AG08396 (cell line): ENCODE data around the gene GORASP1.
"Not testable (repeated sequence)": the region's sequence is repeated elsewhere in the genome, so short reads cannot be mapped to it uniquely, and the experiment has no call there.

Experiments used
- DNase-seq: peaks from one replicate; pipeline ENCODE4 v3.0.0; 2012; ENCODE audit warnings: low spot score, mixed read lengths

GORASP1 gene

DNA sequence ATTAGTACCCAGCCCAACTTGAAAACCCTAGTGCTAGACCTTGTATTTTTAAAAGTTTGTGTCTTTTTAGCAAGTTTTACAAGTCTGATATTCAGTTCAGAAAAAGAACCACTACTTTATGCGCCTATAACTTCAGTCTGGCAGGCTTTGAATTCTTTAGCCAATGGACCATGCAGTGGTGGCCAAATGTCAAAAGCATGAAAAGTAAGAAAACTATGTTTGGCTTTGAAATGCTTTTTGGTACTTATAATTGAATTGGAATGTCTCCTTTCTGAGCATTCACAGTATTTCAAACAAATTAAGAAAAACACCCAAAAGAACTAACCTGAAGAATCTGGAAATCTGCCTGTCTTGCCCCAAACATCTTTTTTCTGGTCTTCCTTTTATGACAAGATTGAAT lies 42.8 kb downstream of the GORASP1 start:
- DNase-seq, result peak; percentile 30

DNA sequence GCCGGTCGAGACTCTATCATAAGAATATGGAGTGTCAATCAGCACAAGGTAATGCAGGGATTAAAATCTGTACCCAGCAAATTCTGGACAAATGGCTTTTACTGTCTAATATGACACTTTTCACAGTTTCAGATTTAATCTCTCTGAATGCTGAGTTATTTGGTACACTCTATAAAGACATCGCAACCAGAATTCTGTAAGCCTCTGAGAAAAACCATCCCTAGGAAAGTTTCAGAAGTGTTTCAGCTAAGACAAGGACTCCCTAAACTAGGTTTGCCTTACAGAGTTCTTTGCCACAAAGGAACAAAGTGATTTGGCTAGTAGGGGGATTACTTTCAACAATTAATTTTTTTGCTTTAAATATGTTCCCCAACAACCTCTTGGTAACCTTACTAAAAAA lies 44.3 kb downstream of the GORASP1 start:
- DNase-seq, result no peak

DNA sequence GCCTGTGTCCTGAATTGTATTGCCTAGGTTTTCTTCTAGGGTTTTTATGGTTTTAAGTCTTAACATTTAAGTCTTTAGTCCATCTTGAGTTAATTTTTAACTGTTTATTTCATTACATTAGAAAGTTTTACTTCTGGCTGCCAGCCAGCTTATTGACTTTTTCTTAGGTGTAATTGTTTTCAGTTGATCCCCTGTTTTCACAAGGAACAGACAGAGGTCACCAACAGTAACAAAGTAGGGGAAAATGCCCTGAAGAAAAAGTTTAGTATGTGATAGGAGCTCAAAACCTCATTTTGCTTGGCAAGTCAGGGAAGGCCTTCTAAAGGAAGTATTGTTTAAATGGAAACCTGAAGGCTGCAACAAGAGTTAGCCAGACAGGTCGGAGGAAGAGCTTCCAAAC lies 45.2 kb downstream of the GORASP1 start:
- DNase-seq, result no peak

DNA sequence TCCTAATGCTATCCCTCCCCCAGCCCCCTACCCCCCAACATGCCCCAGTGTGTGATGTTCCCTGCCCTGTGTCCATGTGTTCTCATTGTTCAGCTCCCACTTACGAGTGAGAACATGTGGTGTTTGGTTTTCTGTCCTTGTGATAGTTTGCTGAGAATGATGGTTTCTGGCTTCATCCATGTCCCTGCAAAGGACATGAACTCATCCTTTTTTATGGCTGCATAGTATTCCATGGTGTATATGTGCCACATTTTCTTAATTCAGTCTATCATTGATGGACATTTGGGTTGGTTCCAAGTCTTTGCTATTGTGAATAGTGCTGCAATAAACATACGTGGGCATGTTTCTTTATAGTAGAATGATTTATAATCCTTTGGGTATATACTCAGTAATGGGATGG lies 46.2 kb downstream of the GORASP1 start:
- DNase-seq, result not testable (repeated sequence)

DNA sequence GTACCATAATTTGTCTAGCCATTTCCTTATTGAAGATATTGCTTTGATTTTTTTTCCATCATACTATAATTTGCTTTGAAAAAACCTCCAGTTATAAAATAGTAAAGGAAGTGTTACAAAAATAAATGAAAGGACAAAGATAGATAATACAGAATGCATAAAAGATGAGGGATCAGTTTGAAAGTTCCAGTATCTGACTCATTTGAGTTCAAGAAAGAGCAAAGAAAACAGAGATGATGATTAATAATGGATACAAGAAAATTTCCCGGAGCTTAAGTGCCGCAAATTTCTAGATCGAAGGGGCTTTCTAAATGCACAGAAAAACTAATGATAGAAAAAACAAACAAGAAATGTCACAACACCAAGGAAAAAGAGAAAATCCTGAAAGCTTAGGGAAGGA lies 51.3 kb downstream of the GORASP1 start:
- DNase-seq, result no peak

DNA sequence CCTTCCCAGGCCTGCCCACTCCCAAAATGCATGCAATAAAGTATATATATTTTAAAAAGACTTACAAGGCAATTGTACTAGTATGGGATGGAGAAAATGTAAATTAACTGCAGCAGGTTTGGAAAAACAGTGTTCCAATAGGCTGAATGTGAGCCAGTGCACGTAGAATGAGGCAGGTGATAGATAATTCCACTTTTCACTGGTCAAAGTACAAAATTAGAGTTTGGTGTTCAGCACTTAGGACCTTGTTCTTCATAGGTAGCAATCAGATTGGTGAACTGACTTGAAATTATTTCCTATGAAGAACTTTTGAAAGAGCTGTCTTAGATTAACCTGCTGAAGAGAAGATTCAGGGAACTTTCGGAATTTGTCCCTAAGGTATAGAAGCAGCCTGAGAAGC lies 53.7 kb downstream of the GORASP1 start:
- DNase-seq, result no peak

DNA sequence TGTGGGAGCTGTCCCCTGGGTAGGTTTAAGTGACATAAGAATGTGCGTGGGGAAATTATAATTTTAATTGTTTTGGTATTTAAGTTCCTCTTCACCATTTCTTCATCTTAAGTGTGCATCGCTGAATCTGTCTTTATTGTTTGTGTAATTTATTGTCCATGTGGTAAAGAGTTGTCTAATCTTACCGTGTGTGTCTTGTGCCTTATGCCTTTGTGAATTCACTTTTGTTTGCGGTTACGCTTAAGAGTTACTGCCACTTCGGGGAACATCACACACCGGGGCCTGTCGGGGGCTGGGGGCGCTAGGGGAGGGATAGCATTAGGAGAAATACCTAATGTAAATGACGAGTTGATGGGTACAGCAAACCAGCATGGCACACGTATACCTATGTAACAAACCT lies 54.8 kb downstream of the GORASP1 start:
- DNase-seq, result no peak

DNA sequence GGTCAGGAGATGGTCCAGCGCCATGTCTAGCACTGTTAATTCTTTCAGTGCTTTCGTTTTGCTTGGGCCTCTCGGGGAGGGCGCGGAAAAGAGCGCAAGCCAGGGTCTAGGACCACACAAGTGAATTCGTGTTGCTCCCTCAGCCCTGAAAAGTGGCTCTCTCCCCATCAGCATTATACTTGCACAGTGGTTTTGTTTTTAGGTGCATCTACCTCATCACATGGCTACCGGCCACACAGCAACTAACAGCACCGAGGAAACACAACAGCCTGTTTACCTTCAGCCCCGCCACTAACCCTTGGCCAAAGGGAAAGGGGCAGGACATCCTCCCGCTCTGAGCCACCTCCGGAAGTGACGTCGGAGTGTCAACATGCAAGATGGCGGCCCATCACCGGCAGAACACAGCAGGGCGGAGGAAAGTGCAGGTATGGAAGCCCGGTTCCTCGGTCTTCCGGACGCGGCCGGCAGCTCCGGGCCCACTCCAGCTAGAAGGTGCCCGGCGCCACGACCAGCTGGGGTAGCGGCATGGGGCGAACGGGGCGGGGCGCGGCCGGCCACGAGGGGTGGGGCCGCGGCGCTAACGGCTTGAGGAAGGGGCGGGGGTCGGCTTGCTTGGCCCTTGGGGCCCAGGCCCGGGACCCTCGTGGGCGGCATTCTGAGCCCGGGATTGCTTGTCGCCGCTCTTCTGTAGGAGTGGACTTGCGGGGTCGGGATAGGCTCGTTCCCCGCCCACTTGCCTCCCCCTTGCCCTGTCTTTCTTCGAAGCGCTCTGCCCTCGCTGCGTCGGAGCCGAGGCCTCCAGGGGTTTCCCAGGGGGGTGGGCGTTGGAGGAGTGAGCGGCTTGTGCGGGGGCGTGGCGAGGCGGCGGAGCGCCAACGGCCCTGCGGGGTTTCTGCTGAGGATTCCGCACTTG lies 55.5 kb downstream of the GORASP1 start, which contains the start of the genes SCN11A and WDR48:
Gene SCN11A, minus strand, starts transcription at position 296 of the 913 bp plus-strand sequence. CDS start 101,582 bp downstream, outside the sequence.
Gene WDR48, plus strand, starts transcription at position 368 of the 913 bp plus-strand sequence. Its CDS starts 10 bp downstream, at position 378.
- DNase-seq, result peak; percentile 94

DNA sequence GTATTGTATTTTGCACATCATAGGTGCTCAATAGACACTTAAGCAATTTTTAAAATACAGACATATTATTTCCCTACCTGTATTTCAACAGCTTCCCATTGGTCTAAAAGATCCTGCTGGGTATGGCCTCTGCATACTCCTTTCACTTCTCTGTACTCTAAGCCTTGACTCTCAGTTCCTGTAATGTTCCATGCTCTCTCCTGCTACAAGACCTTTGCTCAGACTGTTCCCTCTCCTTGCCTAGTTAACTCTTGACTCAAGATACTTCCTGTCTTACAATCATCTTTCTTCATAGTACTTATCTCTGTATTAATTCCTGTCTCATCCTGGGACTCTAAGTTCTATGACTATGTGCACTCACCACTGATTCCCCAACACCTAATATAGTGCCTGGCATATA lies 57.4 kb downstream of the GORASP1 start:
- DNase-seq, result no peak
